NCI-H2196 treated with DMSO at 0.1 percent for 48 hours (cell line): ENCODE data around the gene ATP6V0A4.

Experiments used
- DNase-seq: peaks from one replicate; lab custom pipeline; 2025; ENCODE audit not compliant: unreplicated experiment; lab: John Stamatoyannopoulos, UW

ATP6V0A4 gene

DNA sequence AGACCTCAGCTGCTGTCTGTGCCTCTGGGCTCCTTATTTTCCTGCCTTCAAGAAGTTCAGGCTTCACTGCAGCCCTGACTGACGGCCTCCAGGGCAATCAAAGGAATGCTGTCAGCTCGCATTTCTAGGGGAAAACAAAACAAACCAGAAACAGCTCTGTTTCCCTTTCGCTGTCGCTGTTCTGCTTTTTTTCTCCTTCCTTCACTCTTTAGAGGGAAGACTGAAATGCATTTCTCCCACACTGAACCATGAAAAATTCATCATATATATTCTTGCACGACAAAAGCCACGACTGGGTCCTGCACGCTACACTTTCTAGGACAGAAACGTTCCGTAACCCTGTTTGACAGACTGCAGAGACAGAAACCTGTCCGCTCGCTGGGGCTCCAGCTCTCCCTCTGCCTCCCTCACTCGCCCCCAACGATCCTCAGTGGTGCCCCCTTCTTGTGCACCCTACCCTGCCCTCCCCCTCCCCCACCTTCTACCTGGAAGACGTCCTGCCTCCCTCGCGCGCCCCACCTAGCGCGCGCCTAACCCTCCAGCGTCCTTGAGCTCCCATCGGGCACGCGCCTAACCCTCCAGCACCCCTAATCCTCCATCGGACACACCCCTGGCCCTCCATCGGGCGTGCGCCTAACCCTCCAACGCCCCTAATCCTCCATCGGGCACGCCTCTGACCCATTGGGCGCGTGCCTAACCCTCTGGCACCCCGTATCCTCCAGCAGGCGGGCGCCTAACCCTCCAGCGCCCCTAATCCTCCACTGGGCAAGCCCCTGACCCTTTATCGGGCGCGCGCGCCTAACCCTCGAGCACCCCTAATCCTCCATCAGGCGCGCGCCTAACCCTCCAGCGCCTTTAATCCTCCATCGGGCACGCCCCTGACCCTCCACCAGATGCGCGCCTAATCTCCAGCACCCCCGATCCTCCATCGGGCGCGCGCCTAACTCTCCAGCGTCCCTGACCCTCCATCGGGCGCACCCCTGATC, 134.0 kb downstream of the ATP6V0A4 start:
- DNase-seq: no peak

DNA sequence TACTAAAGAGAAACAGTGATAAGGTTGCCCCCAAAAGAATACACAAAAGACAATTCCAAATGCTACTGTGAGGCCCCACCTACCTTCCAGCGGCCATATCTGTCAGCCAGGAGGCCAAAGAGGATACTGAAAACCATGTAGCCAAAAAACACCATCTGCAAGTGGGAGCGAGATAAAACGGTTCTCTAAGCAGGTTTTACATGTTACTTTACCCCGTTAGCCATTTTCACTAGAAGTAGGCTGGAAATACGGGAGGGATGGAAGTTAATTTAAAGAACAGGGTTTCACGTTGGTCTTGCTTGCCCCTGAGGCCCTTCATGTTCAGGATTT, 135.0 kb downstream of the ATP6V0A4 start:
- DNase-seq: no peak

DNA sequence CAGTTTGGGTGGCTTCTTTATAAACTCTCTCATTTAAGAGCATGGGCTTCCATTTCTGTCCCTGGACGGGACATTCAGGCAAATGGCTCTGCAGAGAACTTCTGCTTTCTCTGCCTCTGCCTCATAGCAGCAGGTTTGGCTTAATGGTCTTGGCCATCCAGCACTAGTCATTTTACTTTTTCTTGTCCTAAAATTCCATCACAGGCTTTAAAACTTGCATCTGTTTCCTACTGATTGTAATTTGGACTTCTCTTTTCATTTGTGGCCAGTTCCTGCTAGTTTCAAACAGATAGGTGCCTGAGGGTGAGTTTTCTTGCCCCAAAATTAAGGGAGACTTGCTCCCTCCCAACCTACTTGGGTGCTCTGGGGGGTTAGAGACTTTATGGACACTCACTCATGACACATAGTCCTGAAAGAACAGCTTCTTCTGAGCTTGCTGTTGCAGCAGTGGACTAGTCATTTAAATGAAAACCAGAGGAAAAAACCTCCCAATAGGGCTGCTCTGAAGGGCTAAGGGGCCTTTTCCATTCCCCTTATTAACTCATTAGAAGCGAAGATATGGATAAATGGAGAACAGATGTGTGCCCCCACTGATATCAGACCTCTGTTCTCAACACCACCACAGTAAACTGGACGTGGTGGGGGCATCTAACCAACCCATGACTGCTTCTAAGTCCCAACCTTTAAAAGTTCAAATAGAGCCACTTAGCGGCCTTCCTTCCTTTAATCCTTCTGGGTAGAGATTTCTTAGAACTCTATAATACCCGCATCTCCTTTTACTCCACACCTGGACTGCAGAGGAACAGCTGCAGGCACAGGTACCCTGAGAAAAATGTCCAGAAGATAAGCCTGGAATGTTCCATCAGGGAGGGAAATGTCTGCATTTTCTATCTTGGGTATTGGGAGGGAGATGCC, 135.7 kb downstream of the ATP6V0A4 start:
- no peak for DNase-seq

DNA sequence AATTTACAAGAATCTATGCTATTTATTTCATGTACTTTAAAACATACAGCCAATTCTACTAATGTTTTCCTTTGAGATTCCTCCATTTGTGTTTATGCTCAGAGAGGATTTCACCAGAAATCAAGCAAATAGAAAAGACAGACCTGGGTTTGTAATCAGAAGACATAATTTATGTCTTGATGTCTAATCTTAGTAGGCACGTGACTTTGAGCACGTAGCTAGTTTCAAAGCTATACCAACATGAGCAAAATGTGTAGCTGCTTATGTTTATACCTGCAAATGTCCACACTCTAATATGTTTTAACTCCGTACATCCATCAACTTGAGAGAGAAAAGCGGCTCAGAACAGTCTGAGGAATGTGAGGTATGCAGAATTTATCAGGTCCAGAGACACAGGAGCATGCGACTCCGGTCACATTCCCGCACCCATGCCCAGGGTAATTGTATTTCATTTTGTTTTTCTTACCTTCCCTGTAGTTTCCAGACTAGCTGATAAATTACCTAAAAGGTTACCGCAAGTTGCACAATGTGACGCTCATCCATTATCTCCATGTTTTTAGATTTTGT, 136.8 kb downstream of the ATP6V0A4 start:
- DNase-seq: no peak

DNA sequence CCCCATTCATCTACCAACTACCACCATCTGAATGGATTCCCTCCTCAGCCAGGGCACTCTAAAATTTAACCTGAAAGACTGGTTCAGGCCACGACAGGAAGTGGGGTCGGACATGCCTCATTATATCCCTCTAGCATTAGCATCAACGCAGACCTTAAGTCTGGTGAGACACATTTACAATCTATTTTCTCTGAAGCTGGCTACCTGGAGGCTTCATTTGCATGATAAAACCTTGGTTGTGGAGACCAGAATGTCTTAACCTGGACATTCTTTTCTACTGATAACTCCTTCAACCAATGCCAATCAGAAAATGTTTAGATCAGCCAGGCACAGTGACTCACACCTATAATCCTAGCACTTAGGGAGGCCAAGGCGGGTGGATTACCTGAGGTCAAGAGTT, 139.1 kb downstream of the ATP6V0A4 start:
- no peak for DNase-seq

DNA sequence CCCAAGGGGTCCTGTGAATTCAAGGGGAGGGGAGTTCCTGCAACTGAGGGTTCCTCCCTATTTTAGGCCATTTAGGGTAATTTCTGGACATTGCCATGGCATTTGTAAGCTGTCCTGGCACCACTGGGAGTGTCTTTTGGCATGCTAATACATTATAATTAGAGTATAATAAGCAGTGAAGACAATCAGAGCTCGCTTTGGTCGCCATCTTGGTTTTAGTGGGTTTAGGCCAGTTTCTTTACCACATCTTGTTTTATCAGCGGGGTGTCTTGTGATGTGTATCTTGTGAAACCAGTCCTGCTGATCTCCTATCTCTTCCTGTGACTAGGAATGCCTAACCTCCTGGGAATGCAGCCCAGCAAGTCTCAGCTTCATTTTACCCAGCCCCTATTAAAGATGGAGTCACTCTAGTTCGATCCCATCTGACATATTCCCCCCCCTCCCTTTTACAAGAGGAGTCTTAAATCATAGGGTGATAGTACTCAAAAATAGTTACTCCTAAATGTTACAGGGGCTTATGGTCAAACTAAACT, 140.1 kb downstream of the ATP6V0A4 start:
- DNase-seq: no peak

DNA sequence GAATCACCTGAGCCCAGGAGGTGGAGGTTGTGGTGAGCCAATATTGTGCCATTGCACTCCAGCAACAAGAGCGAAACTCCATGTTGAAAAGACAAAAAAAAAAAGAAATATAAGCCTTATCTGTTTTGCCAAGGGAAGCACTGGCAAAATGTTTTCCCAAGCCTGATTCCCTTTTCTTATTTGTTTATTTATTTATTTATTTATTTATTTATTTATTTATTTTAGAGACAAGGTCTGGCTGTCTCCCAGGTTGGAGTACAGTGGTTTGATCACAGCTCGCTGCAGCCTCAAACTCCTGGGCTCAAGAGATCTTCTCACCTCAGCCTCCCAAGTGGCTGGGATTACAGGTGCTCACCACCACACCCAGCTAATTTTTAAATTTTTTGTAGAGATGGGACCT, 141.0 kb downstream of the ATP6V0A4 start:
- DNase-seq: no peak
